Activated naive CD4-positive, alpha-beta T cell treated with anti-CD3 and anti-CD28 coated beads, Interleukin-2, amount 50 U/mL, for 72 hours (primary cell): Measurements from ENCODE around the gene NUMBL. TPM values are rescaled to one million over a fixed set of nuclear protein-coding genes. Genes with fewer than 3 reads are reported as not detected.
A peak's percentile ranks its signal among the peaks of the same experiment; 100 is the strongest.
"Not testable (repeated sequence)": the region's sequence is repeated elsewhere in the genome, so short reads cannot be mapped to it uniquely, and the experiment has no call there.

Source experiments
- ATAC-seq, 2 donors: fragments of 150-1000 bp; cut with Tn5 transposase; 2 replicates each; pipeline ENCODE4 v1.10.0; 2021; ENCODE audit warnings: mild to moderate bottlenecking in 2 of 2, moderate library complexity in 2 of 2
- DNase-seq, 2 donors: peaks; one replicate each; pipeline ENCODE4 v3.0.0; 2021 to 2022; ENCODE audit warnings: low spot score in 2 of 2
- H3K27ac Mint-ChIP-seq, 2 donors: one replicate each; pipeline ENCODE4 v1.8.0; 2022; ENCODE audit warnings: mild to moderate bottlenecking in 2 of 2, mixed read lengths in 2 of 2
- H3K36me3 Mint-ChIP-seq, 2 donors: one replicate each; pipeline ENCODE4 v1.8.0; 2022; ENCODE audit warnings: mixed read lengths in 2 of 2
- H3K9me3 Mint-ChIP-seq, 2 donors: one replicate each; pipeline ENCODE4 v1.8.0; 2022; ENCODE audit warnings: mixed read lengths in 2 of 2
- total RNA-seq, 2 donors: library from RNA; stranded (reverse); gene quantifications; one replicate each; pipeline ENCODE4 v1.2.3, GENCODE V29; 2022

Gene NUMBL
- total RNA-seq, result 10 to 100 TPM; 18.0 to 20.2 TPM

DNA sequence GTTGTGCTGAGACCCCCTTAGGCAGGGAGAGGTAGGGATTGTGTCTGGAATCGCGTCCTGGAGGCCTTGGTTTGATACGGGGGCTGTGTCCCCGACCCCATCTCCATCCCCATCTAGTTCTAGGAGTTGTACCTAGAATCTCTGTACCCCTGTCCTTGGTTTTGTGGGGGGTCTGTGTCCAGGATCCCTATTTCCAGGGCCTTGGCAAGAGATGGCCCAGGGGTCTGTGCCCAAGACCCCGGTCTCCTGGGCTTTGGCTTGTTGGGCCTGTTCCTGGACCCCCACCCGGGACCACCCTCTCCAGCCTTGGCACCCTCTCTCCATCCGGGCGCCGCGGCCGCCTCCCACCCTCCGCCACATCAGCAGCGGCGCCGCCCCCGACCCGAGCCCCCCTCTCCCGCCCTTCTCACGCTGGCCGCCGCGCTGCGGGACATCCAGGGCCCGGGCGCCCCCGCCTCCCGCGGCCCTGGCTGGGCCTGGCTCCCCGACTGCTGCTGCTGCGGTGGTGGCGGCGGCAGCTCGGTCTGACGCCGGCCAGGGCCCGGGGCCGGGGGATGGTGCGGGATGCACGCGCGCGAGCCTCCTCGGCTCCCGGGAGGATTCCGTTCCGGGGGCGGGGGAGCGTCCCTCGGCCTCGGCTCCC is at the start of gene NUMBL:
TSS of gene NUMBL (minus strand) at position 602 of the 643 bp plus-strand sequence. CDS start at position 434, 168 bp downstream.
- peak within 1 kb of the TSS; percentile 90 to 97 for H3K27ac Mint-ChIP-seq
- ATAC-seq, result no peak
- H3K9me3 Mint-ChIP-seq, result no peaks in the 10 kb centered on the region
- H3K36me3 Mint-ChIP-seq, result peaks cover 0 to 7% of the 10 kb centered on the region in 2 donors
- no peak for DNase-seq

DNA sequence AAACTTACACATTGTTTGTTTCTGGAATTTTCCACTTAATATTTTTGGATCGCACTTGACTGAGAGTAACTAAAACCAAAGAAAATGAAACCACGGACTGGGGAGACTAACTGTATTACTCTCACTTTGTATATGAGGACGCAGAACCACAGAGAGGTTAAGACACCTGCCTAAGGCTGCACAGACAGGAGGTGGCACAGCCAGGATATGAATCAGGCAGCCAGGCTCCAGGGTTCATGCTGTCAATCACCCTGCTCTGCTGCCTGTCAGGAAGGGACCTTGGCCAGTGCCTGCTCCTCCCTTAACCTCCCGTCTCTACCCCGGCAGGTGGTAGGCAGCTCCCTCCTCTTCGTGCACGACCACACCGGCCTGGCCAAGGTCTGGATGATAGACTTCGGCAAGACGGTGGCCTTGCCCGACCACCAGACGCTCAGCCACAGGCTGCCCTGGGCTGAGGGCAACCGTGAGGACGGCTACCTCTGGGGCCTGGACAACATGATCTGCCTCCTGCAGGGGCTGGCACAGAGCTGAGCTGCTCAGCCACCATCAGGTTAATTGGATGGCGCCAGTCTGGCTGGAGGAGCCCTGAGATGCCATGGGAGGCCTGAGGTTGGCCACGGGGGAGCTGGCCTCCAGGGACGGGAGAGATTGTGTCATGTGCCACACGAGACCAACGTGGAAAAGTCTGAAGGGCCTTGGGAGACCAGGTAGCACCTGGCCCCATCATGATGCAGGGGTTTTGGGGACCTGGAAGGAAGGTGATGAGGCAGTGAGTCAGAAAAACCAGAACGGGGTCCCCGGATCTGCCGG is 48.8 kb upstream of the NUMBL start:
- ATAC-seq, result peak; percentile 67 to 91
- no peaks in the 10 kb centered on the region for H3K9me3 Mint-ChIP-seq
- no peaks in the 10 kb centered on the region for H3K36me3 Mint-ChIP-seq
- no peak for DNase-seq
- peak overlapping the region; percentile 72 to 74 for H3K27ac Mint-ChIP-seq

DNA sequence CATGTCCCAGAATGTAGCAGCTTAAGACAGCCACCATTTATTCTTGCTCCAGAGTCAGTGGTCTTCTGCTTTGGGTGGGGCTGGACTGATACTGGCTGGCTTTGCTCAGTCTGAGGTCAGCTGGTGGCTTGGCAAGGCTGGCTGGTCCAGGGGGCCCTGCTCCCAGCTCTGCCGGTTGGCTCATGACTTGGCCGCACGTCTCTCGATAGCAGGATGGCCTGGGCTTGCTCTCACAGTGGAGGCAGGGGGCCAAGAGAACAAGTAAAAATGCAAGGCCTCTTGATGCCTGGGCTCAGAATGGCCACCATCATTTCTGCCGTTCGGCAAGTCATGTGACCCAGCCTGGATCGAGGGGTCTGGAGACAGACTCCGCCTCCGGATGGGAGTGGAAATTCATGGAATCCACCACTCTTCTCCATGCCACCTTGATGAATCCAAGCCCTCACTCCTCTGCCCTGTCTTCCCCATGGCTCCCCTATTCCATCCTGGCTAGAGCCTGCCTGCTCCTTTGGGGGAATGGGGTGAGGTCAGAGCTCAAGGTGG is 46.7 kb upstream of the NUMBL start:
- DNase-seq (no peak), ATAC-seq (no peak)
- H3K27ac Mint-ChIP-seq, result no peak overlapping the region
- H3K9me3 Mint-ChIP-seq, result no peaks in the 10 kb centered on the region
- H3K36me3 Mint-ChIP-seq, result no peaks in the 10 kb centered on the region

DNA sequence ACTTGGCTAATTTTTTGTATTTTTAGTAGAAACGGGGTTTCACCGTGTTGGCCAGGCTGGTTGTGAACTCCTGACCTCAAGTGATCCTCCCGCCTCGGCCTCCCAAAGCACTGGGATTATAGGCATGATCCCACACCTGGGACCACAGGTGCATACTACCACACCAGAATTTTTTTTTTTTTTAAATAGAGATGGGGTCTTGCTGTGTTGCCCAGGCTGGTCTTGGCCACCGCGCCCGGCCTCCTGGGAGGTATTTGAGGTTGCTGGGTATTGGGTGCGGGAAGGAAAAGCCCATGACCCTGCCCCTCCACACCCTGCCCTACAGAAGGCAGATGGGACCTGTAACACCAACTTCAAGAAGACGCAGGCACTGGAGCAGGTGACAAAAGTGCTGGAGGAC is 46.2 kb upstream of the NUMBL start:
- ATAC-seq (no peak), DNase-seq (no peak)
- Mint-ChIP-seq H3K36me3 (no peaks in the 10 kb centered on the region), H3K27ac (no peak overlapping the region), H3K9me3 (no peaks in the 10 kb centered on the region)

DNA sequence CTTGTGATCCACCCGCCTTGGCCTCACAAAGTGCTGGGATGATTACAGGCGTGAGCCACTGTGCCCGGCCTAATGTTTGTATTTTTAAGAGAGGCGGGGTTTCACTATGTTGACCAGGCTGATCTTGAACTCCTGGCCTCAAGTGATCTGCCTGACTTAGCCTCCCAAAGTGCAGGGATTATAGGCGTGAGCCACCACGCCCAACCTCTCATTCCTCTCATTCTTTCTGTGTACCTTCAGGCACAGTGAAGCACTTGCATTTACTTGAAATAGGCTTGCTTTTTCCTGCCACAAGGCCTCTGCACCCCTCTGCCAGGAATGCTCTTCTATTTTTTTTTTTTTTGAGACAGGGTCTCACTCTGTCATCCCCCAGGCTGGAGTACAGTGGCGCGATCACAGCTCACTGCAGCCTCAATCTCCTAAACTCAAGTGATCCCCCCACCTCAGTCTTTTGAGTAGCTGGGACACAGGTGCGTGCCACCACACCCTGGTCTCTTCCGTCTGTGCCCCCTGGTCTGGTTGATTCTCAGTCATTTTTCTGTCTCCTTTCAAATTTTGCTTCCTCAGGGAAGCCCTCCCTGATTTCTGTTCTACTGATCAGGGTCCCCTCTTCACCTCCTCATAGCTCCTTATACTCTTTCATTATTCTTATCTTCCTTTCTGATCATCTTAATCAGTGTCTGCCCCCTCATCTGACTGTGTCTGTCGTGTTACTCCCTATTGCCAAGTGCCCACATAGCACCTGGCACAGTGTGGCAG is 44.7 kb upstream of the NUMBL start:
- no peak overlapping the region for H3K27ac Mint-ChIP-seq
- H3K9me3 Mint-ChIP-seq, result no peaks in the 10 kb centered on the region
- DNase-seq, result no peak
- peaks cover 4 to 11% of the 10 kb centered on the region in 2 donors for H3K36me3 Mint-ChIP-seq
- ATAC-seq, result no peak

DNA sequence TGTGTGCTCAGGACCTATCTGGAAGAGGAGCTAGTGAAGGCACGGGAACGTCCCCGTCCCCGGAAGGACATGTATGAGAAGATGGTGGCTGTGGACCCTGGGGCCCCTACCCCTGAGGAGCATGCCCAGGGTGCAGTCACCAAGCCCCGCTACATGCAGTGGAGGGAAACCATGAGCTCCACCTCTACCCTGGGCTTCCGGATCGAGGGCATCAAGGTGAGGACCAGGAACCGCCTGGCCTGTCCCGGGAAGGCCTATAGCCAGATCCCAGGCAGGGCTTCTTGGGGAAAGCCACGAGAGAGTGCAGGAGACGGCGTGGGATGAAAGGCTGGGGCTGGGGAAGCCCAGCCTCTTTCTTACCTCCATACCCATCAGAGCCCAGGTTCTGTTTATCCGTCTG is 42.7 kb upstream of the NUMBL start:
- ATAC-seq (no peak), DNase-seq (no peak)
- Mint-ChIP-seq H3K27ac (no peak overlapping the region), H3K36me3 (peaks cover 4 to 11% of the 10 kb centered on the region in 2 donors), H3K9me3 (no peaks in the 10 kb centered on the region)

DNA sequence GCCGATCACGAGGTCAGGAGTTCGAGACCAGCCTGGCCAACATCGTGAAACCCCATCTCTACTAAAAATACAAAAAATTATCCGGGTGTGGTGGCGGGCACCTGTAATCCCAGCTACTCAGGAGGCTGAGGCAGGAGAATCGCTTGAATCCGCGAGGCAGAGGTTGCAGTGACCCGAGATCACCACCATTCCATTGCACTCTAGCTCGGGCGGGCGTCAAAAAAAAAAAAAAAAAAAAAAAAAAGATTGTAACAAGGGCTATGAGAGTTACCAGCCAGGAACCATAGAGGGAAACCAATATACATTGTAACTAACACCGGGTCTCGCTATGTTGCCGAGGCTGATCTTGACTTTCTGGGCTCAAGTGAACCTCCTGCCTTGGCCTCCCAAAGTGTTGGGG is 41.9 kb upstream of the NUMBL start:
- not testable (repeated sequence) for ATAC-seq, H3K9me3 Mint-ChIP-seq, DNase-seq, H3K27ac Mint-ChIP-seq
- H3K36me3 Mint-ChIP-seq, result peaks cover 4 to 17% of the 10 kb centered on the region in 2 donors

DNA sequence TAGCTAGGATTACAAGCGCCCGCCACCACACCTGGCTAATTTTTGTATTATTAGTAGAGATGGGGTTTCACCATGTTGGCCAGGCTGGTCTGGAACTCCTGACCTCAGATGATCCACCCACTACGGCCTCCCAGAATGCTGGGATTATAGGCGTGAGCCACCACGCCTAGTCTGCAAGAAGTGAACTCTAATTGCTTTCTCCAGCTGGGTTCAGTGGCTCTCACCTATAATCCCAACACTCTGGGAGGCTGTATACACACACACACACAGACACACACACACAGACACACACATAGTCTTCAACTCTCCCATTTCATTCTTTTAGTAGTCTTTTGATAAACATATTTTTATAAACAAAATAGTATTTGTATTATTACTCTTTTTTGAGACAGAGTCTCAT is 39.6 kb upstream of the NUMBL start:
- DNase-seq, H3K9me3 Mint-ChIP-seq, ATAC-seq, H3K27ac Mint-ChIP-seq: not testable (repeated sequence)
- H3K36me3 Mint-ChIP-seq, result peaks cover 4 to 23% of the 10 kb centered on the region in 2 donors

DNA sequence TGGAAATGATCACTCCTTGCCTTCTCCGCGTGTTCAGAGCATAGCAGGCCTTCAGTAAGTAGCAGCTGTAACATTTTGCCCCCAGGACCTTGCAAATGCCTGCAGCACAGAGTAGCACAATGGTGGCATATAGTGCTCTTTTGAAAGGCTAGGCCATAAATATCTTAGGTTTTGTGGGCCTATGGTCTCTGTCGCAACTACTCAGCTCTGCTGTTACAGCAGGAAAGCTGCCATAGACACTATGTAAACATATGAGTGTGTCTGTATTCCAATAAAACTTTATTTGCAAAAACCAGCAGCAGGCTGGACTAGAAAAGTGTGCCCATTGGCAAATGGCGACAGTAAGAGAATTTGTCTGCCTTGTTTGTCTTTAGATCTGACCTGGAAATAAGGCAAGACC is 35.8 kb upstream of the NUMBL start:
- Mint-ChIP-seq H3K27ac (no peak overlapping the region), H3K9me3 (no peaks in the 10 kb centered on the region), H3K36me3 (peaks cover 9 to 45% of the 10 kb centered on the region in 2 donors)
- no peak for DNase-seq
- no peak for ATAC-seq

DNA sequence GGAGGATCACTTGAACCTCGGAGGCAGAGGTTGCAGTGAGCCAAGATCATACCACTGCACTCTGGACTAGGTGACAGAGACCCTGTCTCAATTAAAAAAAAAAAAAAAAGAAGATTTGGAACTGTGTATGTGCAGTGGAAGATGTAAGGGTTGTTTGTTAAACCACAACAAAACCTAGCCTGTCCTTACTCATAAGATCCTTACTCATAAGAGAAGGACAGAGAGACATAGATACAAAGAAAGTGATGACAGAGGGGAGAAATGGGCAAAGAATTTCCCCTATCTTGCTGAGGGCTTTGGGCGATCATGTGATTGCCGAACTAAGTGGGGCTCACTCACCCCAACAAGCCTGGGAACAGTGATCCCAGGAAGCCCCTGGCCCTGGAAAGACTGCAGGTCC is 34.4 kb upstream of the NUMBL start:
- peaks cover 5 to 43% of the 10 kb centered on the region in 2 donors for H3K36me3 Mint-ChIP-seq
- ATAC-seq, result peak; percentile 92 to 97
- H3K9me3 Mint-ChIP-seq, result no peaks in the 10 kb centered on the region
- peak overlapping the region; percentile 79 to 95 for H3K27ac Mint-ChIP-seq
- DNase-seq, result no peak

DNA sequence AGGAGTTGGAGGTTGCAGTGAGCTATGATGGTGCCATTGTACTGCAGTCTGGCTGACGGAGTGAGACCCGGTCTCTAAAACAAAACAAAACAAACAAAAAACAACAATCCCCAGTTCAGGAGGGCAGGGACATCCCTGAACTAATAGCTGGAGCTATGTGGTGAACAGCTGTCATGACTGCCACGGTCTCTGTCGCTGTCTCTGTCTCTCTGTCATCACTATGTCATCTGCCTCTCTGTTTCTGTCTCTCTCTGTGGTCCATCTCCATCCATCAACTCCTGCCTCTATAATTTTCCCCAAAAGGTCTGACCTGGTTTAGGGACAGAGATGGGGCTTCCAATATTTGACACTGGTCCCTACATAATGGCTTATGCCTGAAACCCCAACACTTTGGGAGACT is 33.9 kb upstream of the NUMBL start:
- Mint-ChIP-seq H3K27ac (peak overlapping the region; percentile 79 to 95), H3K9me3 (no peaks in the 10 kb centered on the region), H3K36me3 (peaks cover 5 to 43% of the 10 kb centered on the region in 2 donors)
- ATAC-seq (peak; percentile 68 to 72), DNase-seq (no peak)

DNA sequence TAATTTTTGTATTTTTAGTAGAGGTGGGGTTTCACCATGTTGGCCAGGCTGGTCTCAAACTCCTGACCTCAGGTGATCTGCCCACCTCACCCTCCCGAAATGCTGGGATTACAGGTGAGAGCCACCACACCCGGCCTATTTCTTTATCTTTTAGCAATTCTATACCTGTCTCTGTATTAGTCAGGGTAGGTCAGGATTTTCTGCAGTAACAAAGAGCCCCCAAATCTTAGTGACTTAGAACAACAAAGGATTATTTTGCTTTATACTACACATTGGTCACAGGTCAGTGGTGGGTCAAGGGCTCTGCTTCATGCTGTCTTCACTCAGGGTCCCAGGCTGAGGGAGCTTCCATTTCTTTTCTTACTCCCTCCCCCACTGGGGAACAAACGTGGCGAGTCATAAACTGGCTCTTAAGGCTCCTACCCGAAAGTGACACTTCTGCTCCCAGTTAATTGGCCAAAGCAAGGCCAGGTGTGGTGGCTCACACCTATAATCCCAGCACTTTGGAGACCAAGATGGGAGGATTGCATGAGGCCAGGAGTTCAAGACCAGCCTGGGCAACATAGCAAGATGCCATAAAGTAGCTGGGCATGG is 33.3 kb upstream of the NUMBL start:
- peak overlapping the region; percentile 12 to 79 for H3K27ac Mint-ChIP-seq
- H3K9me3 Mint-ChIP-seq, result no peaks in the 10 kb centered on the region
- ATAC-seq (no peak), DNase-seq (no peak)
- peaks cover 5 to 43% of the 10 kb centered on the region in 2 donors for H3K36me3 Mint-ChIP-seq

DNA sequence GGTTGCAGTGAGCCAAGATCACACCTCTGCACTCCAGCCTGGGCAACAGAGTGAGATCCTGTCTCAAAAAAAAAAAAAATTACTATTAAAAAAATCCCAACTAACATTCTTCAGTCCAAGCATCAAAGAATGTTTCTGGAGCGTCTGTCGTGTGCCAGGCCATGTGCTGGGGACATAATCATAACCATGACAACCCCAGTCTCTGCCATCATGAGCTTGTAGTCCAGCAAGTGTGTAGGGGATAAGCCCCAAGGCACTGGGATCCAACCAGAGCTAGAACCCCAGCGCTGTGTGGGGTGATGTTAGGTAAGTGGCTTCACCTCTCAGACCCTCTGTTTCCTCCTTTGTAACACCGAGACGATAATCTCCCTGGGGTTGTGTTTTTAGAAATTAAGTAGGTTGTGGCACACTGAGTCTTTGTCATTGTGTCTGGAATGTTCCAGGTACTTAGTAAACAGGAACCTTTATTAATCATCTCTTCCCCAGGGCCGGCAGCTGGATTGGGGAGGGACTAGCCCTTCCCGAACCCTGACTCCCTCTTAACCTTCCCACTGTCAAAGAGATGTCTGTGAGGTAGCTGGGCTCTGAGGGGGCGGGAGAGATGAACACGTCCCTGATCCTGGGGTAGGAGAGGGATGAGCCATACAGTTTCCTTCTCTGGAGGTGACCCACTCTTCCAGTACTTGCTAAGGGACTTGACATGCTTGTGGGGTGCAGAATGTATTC is 31.6 kb upstream of the NUMBL start:
- Mint-ChIP-seq H3K27ac (no peak overlapping the region), H3K36me3 (peaks cover 5 to 36% of the 10 kb centered on the region in 2 donors), H3K9me3 (no peaks in the 10 kb centered on the region)
- ATAC-seq (no peak), DNase-seq (no peak)

DNA sequence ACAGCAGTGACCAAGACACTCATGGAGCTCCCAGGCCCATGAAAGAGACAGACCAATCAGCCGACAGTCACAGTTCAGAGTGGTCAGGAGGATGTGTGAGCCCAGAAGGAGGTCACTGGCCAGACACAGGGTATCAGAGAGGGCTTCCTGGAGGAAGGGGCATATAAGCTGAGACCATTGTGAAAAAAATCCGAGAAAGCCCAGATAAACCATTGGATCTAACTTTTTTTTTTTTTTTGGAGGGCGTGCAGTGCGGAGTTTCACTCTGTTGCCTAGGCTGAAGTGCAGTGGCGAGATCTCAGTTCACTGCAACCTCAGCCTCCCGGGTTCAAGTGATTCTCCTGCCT is 30.7 kb upstream of the NUMBL start:
- peaks cover 9 to 41% of the 10 kb centered on the region in 2 donors for H3K36me3 Mint-ChIP-seq
- ATAC-seq (no peak), DNase-seq (no peak)
- peak overlapping the region in 1 of 2 donors; percentile 35 for H3K27ac Mint-ChIP-seq
- H3K9me3 Mint-ChIP-seq, result no peaks in the 10 kb centered on the region

DNA sequence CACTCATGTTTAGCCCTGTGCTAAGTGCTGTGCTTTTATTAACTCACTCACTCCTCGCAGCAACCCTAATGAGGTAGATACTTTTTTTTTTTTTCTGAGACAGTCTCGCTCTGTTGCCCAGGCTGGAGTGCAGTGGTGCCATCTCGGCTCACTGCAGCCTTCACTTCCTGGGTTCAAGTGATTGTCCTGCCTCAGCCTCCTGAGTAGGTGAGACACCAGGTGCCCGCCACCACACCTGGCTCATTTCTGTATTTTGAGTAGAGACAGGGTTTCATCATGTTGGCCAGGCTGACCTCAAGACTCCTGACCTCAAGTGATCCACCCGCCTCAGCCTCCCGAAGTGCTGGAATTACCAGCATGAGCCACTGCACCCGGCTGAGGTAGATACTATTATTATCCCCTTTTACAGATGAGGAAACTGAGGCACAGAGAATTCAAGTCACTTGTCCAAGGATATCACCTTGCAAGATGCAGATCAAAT is 29.0 kb upstream of the NUMBL start:
- peak overlapping the region in 1 of 2 donors; percentile 44 for H3K27ac Mint-ChIP-seq
- no peak for ATAC-seq
- no peaks in the 10 kb centered on the region for H3K9me3 Mint-ChIP-seq
- H3K36me3 Mint-ChIP-seq, result peaks cover 10 to 35% of the 10 kb centered on the region in 2 donors
- DNase-seq, result no peak
